H1 (cell line): Measurements from ENCODE around the gene RNF220. TPM values are rescaled to one million over a fixed set of nuclear protein-coding genes. Genes with fewer than 3 reads are reported as not detected.
A peak's percentile ranks its signal among the peaks of the same experiment; 100 is the strongest.

ENCODE experiments used
- CTCF ChIA-PET: fragments of 300-600 bp; sonication (Branson Sonifier 250); formaldehyde crosslinking; loops from one replicate; lab custom pipeline; 2021; ENCODE audit not compliant: partially characterized antibody; lab: Charles Lee
- POLR2A ChIA-PET: fragments of 300-600 bp; sonication (Branson Sonifier 250); formaldehyde crosslinking; loops from one replicate; lab custom pipeline; 2021; ENCODE audit warnings: inconsistent platforms; ENCODE audit not compliant: partially characterized antibody; lab: Charles Lee
- DNase-seq, 2 experiments: peaks; one replicate each; pipeline versions ENCODE4 v3.0.0 to v3.0.0-alpha.2; 2010 to 2022; ENCODE audit warnings: low spot score in 2 of 2, low read depth in 1 of 2, mixed read lengths in 1 of 2
- FAIRE-seq: peaks from 2 replicates; lab custom pipeline; 2011; peaks lifted over from hg19 to GRCh38; lab: Jason Lieb, UNC
- H2AFZ ChIP-seq: 2 replicates; pipeline ENCODE4 v1.8.1; 2012; ENCODE audit warnings: low read length, inconsistent platforms
- H2AK5ac ChIP-seq: 2 replicates; pipeline ENCODE4 v1.6.1; 2013; ENCODE audit warnings: low read depth, low read length
- H2BK120ac ChIP-seq: replicated peaks from 2 replicates; pipeline ENCODE3; 2013; ENCODE audit warnings: low read depth, low read length, inconsistent platforms
- H2BK12ac ChIP-seq: 2 replicates; pipeline ENCODE4 v1.6.1; 2013; ENCODE audit warnings: low read depth, low read length
- H2BK15ac ChIP-seq: 2 replicates; pipeline ENCODE4 v1.6.1; 2013; ENCODE audit warnings: low read length
- H2BK20ac ChIP-seq: 2 replicates; pipeline ENCODE4 v1.6.1; 2013; ENCODE audit warnings: low read length
- H2BK5ac ChIP-seq: 2 replicates; pipeline ENCODE4 v1.6.1; 2013; ENCODE audit warnings: low read depth, low read length
- H3K14ac ChIP-seq: 2 replicates; pipeline ENCODE4 v1.6.1; 2013; ENCODE audit warnings: inconsistent platforms; ENCODE audit not compliant: insufficient read length
- H3K18ac ChIP-seq: 2 replicates; pipeline ENCODE4 v1.6.1; 2013; ENCODE audit warnings: low read length; ENCODE audit errors: extremely low read depth
- H3K23ac ChIP-seq: 2 replicates; pipeline ENCODE4 v1.6.1; 2013; ENCODE audit warnings: inconsistent platforms; ENCODE audit not compliant: insufficient read length
- H3K23me2 ChIP-seq: 2 replicates; pipeline ENCODE4 v1.6.1; 2013; ENCODE audit warnings: low read depth, low read length
- H3K27ac ChIP-seq: 2 replicates; pipeline ENCODE4 v1.6.1; 2011; ENCODE audit warnings: low read depth, low read length, inconsistent platforms
- H3K27me3 ChIP-seq, 4 experiments: replicated peaks in 1 of 4; 1 replicate in 1 of 4; 2 replicates in 3 of 4; pipeline versions ENCODE4 v1.6.1 to v1.8.1; 2011 to 2013; ENCODE audit warnings: low read length in 3 of 4, mild to moderate bottlenecking in 3 of 4, inconsistent platforms in 2 of 4, mixed read lengths in 2 of 4, moderate library complexity in 1 of 4; ENCODE audit not compliant: control insufficient read depth in 3 of 4, insufficient read depth in 3 of 4; ENCODE audit errors: extremely low read depth in 1 of 4
- H3K36me3 ChIP-seq, 4 experiments: 2 replicates each; pipeline versions ENCODE4 v1.6.1 to v1.8.1; 2011 to 2013; ENCODE audit warnings: mild to moderate bottlenecking in 4 of 4, low read length in 3 of 4, moderate library complexity in 2 of 4, control low read depth in 1 of 4, inconsistent platforms in 1 of 4; ENCODE audit not compliant: insufficient read depth in 4 of 4, control insufficient read depth in 2 of 4
- H3K4ac ChIP-seq: replicated peaks from 2 replicates; pipeline ENCODE3; 2013; ENCODE audit warnings: low read length, low read depth, mixed read lengths, inconsistent platforms; ENCODE audit not compliant: insufficient read length
- H3K4me1 ChIP-seq, 4 experiments: replicated peaks in 1 of 4; 1 replicate in 1 of 4; 2 replicates in 3 of 4; pipeline versions ENCODE4 v1.6.1 to v1.8.1; 2011 to 2013; ENCODE audit warnings: low read length in 3 of 4, inconsistent platforms in 2 of 4, mixed read lengths in 1 of 4; ENCODE audit not compliant: insufficient read depth in 4 of 4, control insufficient read depth in 3 of 4
- H3K4me2 ChIP-seq, 2 experiments: 2 replicates each; pipeline versions ENCODE4 v1.6.1 to v1.8.1; 2011 to 2013; ENCODE audit warnings: low read depth in 2 of 2, low read length in 2 of 2, control low read depth in 1 of 2, inconsistent platforms in 1 of 2, mild to moderate bottlenecking in 1 of 2; ENCODE audit not compliant: insufficient read depth in 1 of 2
- H3K4me3 ChIP-seq, 4 experiments: fragments of 200-600, 300-600 bp in 1 of 4; sonication (generic), shearing (Covaris generic), sonication (Bioruptor Twin) in 1 of 4; 2 replicates each; pipeline versions ENCODE4 v1.5.1 to v1.8.1; 2011 to 2016; ENCODE audit warnings: low read length in 4 of 4, low read depth in 3 of 4, control low read depth in 2 of 4, inconsistent platforms in 2 of 4, mild to moderate bottlenecking in 2 of 4, mixed read lengths in 1 of 4, moderate library complexity in 1 of 4; ENCODE audit not compliant: insufficient read depth in 2 of 4; ENCODE audit errors: extremely low read depth in 1 of 4
- H3K56ac ChIP-seq: replicated peaks from 2 replicates; pipeline ENCODE3; 2013; ENCODE audit warnings: low read depth, mild to moderate bottlenecking, mixed read lengths, low read length, inconsistent platforms; ENCODE audit not compliant: insufficient read length
- H3K79me1 ChIP-seq: 2 replicates; pipeline ENCODE4 v1.6.1; 2013; ENCODE audit warnings: low read depth, low read length, control low read depth
- H3K79me2 ChIP-seq, 2 experiments: 2 replicates each; pipeline versions ENCODE4 v1.6.1 to v1.8.1; 2012 to 2013; ENCODE audit warnings: low read length in 2 of 2, mild to moderate bottlenecking in 2 of 2, inconsistent platforms in 1 of 2; ENCODE audit not compliant: insufficient read depth in 2 of 2, control insufficient read depth in 1 of 2
- H3K9ac ChIP-seq, 4 experiments: replicated peaks in 1 of 4; 1 replicate in 1 of 4; 2 replicates in 3 of 4; pipeline versions ENCODE4 v1.6.1 to v1.8.1; 2011 to 2013; ENCODE audit warnings: low read depth in 3 of 4, low read length in 3 of 4, control low read depth in 2 of 4, mild to moderate bottlenecking in 2 of 4, moderate library complexity in 2 of 4, inconsistent platforms in 1 of 4; ENCODE audit errors: extremely low read depth in 1 of 4
- H3K9me3 ChIP-seq, 2 experiments: 2 replicates each; pipeline versions ENCODE4 v1.6.1 to v1.8.1; 2012 to 2013; ENCODE audit warnings: mild to moderate bottlenecking in 2 of 2, moderate library complexity in 2 of 2, control low read depth in 1 of 2, inconsistent platforms in 1 of 2, low read depth in 1 of 2, low read length in 1 of 2, mixed read lengths in 1 of 2; ENCODE audit not compliant: insufficient read depth in 2 of 2
- H4K20me1 ChIP-seq, 2 experiments: replicated peaks in 1 of 2; 2 replicates each; pipeline versions ENCODE3 to v1.8.1; 2011 to 2013; ENCODE audit warnings: inconsistent platforms in 2 of 2, low read length in 2 of 2, mild to moderate bottlenecking in 1 of 2; ENCODE audit not compliant: insufficient read depth in 2 of 2, control insufficient read depth in 1 of 2
- H4K5ac ChIP-seq: 2 replicates; pipeline ENCODE4 v1.6.1; 2013; ENCODE audit warnings: low read length, low read depth, mixed read lengths, inconsistent platforms; ENCODE audit not compliant: insufficient read length
- H4K8ac ChIP-seq: 2 replicates; pipeline ENCODE4 v1.8.0; 2013; ENCODE audit warnings: mild to moderate bottlenecking, moderate library complexity, low read length, inconsistent platforms; ENCODE audit not compliant: insufficient read depth; ENCODE audit errors: extremely low read depth
- H4K91ac ChIP-seq: replicated peaks from 2 replicates; pipeline ENCODE3; 2013; ENCODE audit warnings: low read length, mixed read lengths, inconsistent platforms; ENCODE audit not compliant: insufficient read length
- SP1 ChIP-seq: IDR thresholded peaks from 2 replicates; pipeline ENCODE4 v1.6.1; 2011; ENCODE audit warnings: low read depth, low read length
- TEAD4 ChIP-seq: IDR thresholded peaks from 2 replicates; pipeline ENCODE4 v1.6.1; 2012; ENCODE audit warnings: low read depth, low read length, inconsistent platforms, mixed read lengths
- WGBS, 2 experiments: shearing (Covaris generic) in 1 of 2; methylation state at CpG; one replicate each; pipeline versions ENCODE4 v1.1.6 to v1.1.7; 2013 to 2015; ENCODE audit warnings: low lambda C conversion rate in 2 of 2, mixed read lengths in 2 of 2, inconsistent platforms in 1 of 2, low coverage in 1 of 2, missing lambda C conversion rate in 1 of 2; ENCODE audit not compliant: insufficient replicate concordance in 2 of 2, insufficient coverage in 1 of 2, insufficient read length in 1 of 2; ENCODE audit errors: extremely low coverage in 1 of 2, missing lambda C conversion rate in 1 of 2; 5-methylcytosine and 5-hydroxymethylcytosine counted together
- polyA plus RNA-seq, 7 experiments: library from polyadenylated mRNA; depleted of rRNA in 3 of 7; stranded (reverse) in 5 of 7; unstranded in 2 of 7; fragments of >200 nt in 5 of 7; fragments of 200-250 nt in 2 of 7; gene quantifications; 1 replicate in 5 of 7; 2 replicates in 1 of 7; 4 replicates in 1 of 7; pipeline versions ENCODE4 v1.2.1 to v1.2.3, GENCODE V29; 2011 to 2013; ENCODE audit warnings: missing spikeins in 2 of 7, mixed read lengths in 2 of 7
- total RNA-seq: library from RNA; stranded (reverse); fragmentation: NEBNext Ultra II Directional; extraction: Animal tissue kit (Norgen Biotek cat#: 25700); gene quantifications from 2 replicates; pipeline ENCODE4 v1.2.1, GENCODE V29; 2021

Gene RNF220
- total and polyA plus RNA-seq, 2 of the 8 experiments (the other 6 are each of a cell fraction or from before 2014, with no cell fraction given) = 123 to 160 TPM

DNA sequence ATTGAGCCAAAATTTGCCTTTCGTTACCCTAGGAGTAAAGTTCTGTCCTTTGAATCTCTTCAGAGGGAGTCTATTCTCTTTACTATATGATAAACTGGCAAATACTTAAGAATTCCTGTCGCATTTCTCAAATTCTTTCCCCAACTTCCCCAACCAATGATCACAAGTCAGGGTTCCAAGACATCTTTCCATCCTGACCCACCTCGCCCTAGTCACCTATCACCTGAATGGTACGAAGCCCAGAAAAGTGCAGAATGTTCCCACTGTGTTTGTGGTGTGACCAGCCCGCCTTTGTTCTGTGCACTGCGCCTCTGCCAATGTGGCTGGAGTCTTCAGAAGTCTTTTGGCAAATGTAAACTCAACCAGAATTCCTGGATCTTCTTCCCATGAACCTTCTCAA, 132.5 kb downstream of the RNF220 start:
- H3K27ac ChIP-seq = no peak overlapping the region
- H3K27me3 ChIP-seq = no peaks in the 10 kb centered on the region
- peak overlapping the region; percentile 39; the same call in 1 of the 2 replicates for H3K18ac ChIP-seq
- WGBS, 2 experiments = 73% methylated on average over 6 of the region's 6 CpGs; no CpG with 5 or more reads in 1 of the 2 experiments
- no peak overlapping the region for H3K14ac ChIP-seq
- H3K4me2 ChIP-seq = peak overlapping the region in 1 of 2 experiments; percentile 67; a peak in 2 of 4 replicates
- H2BK20ac ChIP-seq = no peak overlapping the region
- peaks cover 23 to 47% (median 40%) of the 10 kb centered on the region in 4 experiments for H3K4me1 ChIP-seq
- H3K4ac ChIP-seq = no peak overlapping the region
- no peak overlapping the region for H2AK5ac ChIP-seq
- DNase-seq (no peak), FAIRE-seq (no peak)
- peak overlapping the region in 1 of 4 experiments; percentile 13; a peak in 1 of 8 replicates for H3K4me3 ChIP-seq
- H3K9ac ChIP-seq = no peak overlapping the region
- peaks cover 5% of the 10 kb centered on the region; the same call in 1 of the 2 replicates for H3K79me1 ChIP-seq
- H4K20me1 ChIP-seq = no peaks in the 10 kb centered on the region
- peak overlapping the region; percentile 25 for H4K91ac ChIP-seq
- no peak overlapping the region for H4K8ac ChIP-seq
- ChIA-PET POLR2A (interaction anchor here (1.0 to 1.1 kb wide), 2 partner anchors 15 to 36 kb away, joined by 3 to 4 read pairs; no protein-coding TSS in a partner anchor), CTCF (interaction anchor here (0.8 to 12.2 kb wide), 3 partner anchors 57 to 115 kb away, joined by 3 to 78 read pairs (median 3); no protein-coding TSS in a partner anchor)
- no peak overlapping the region for H2AFZ ChIP-seq
- H3K36me3 ChIP-seq = no peaks in the 10 kb centered on the region
- peak overlapping the region; percentile 49; the same call in 1 of the 2 replicates for H2BK5ac ChIP-seq
- TF ChIP-seq TEAD4 = peak; percentile 55; the same call in 1 of the 2 replicates
- no peak for TF ChIP-seq SP1
- peak overlapping the region; percentile 2; the same call in 1 of the 2 replicates for H2BK12ac ChIP-seq
- H2BK120ac ChIP-seq = peak overlapping the region; percentile 1
- H3K56ac ChIP-seq = no peak overlapping the region
- no peak overlapping the region for H3K23ac ChIP-seq
- H3K79me2 ChIP-seq = peaks cover 0 to 19% of the 10 kb centered on the region in 2 experiments; a peak in 1 of 4 replicates
- no peak overlapping the region for H4K5ac ChIP-seq
- no peaks in the 10 kb centered on the region for H3K9me3 ChIP-seq
- no peak overlapping the region for H2BK15ac ChIP-seq
- peaks cover 2% of the 10 kb centered on the region; the same call in 1 of the 2 replicates for H3K23me2 ChIP-seq
